ENCODE data around the gene QKI.

The QKI gene

DNA sequence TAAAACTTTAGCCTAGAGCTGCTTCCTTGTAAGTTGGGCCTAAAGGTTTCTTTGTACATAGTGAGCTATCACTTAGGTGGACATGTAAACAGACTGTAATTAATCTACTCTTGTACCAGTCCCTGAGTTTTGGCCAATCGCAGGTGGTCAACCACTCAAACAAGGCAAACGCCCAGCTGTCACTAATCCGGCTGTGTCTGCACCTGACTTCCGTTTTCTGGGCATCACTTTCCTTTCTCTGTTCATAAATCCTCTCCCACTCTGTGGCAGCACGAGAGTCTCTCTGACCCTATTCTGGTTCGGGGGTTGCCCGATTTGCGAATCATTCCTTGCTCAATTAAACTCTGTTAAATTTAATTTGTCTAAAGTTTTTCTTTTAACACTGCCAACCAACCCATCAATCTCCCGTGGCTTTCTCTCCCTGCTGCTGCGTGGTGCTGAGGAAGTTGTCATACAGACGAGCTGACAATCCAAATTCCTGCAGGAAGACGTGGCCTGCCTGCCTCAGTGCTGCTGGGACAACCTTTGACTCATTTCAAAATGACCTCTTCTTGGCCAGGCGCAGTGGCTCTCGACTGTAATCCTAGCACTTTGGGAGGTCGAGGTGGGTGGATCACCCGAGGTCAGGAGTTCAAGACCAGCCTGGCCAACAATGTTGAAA, 206.3 kb downstream of the QKI start:
- no peaks in the 10 kb centered on the region for H3K4me1 ChIP-seq
- TF ChIP-seq CTCF (IDR thresholded peaks at IDR 0.05): no peak
- no peak overlapping the region for H3K27ac ChIP-seq
- H2AFZ ChIP-seq: no peak overlapping the region
- H3K79me2 ChIP-seq: no peaks in the 10 kb centered on the region
- H3K4me3 ChIP-seq (ENCODE audit: low read depth, low read length): no peak overlapping the region
- no peak overlapping the region for H3K9ac ChIP-seq
- no peaks in the 10 kb centered on the region for H3K36me3 ChIP-seq (ENCODE audit: control insufficient read depth, insufficient read depth, low read length)
- H3K4me2 ChIP-seq (ENCODE audit: low read length): no peak overlapping the region
- no peaks in the 10 kb centered on the region for H3K9me3 ChIP-seq (ENCODE audit: control insufficient read depth, low read length)
- no peaks in the 10 kb centered on the region for H3K27me3 ChIP-seq (ENCODE audit: control insufficient read depth, insufficient read depth, low read length)

DNA sequence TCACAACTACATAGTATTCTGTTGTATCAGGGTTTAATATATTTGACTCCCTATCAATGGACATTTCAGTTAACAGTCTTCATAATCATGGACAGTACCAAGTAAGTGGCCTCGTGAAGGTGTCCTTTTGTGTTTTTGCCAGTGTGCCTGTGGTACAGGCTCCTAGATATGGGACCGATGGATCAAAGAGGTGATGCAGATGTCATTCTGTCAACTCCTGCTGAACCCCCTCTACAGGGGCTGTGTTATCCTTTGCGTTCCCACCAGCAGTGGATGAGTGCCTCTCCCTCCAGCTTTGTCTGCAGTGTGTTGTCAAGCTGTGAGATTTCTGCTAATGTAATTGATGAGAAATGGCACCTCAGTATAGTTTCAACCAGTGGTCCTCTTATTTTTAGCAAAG, 210.7 kb downstream of the QKI start:
- Histone ChIP-seq H3K9ac (no peak overlapping the region), H3K27ac (no peak overlapping the region), H3K4me1 (no peaks in the 10 kb centered on the region), H2AFZ (no peak overlapping the region), H3K36me3 (ENCODE audit: control insufficient read depth, insufficient read depth, low read length) (no peaks in the 10 kb centered on the region), H3K79me2 (no peaks in the 10 kb centered on the region), H3K27me3 (ENCODE audit: control insufficient read depth, insufficient read depth, low read length) (no peaks in the 10 kb centered on the region), H3K4me3 (ENCODE audit: low read depth, low read length) (no peak overlapping the region), H3K4me2 (ENCODE audit: low read length) (no peak overlapping the region), H3K9me3 (ENCODE audit: control insufficient read depth, low read length) (no peaks in the 10 kb centered on the region)
- TF ChIP-seq CTCF (IDR thresholded peaks at IDR 0.05): no peak

DNA sequence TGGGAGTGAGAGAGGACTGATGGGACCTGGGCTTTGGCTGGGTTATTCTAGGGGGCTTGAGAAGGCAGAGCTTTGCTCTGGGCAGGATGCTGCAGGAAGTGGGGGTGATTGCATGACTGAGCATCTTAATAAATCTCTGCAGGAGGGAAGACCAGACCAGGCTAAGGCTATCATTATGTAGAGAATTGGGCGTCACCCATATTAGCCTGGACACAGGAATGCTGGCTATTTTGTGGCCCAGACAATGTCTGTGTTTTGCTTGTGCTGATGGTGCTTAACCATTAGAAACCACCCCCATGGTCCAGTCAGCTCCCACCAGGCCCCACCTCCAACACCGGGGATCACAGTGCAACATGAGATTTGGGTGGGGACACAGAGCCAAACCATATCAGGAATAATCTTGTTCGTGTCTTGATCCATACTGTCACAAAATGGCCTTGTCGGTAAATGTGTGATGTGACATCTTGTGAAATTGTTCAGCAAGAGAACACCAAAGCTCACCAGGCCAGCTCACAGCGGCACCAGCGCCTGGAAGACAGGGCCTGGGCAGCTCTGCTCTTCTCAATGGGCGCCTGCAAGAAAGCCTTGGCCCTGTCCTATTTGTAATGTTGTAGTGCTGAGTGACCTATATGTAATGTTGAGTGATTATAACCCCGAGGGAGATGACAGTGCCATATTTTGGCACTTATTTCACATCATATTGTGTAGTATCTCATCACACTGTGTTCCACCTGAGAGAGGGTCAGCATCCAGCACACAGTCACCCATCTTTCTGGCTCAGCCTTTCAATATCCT, 211.8 kb downstream of the QKI start:
- H3K27me3 ChIP-seq (ENCODE audit: control insufficient read depth, insufficient read depth, low read length): no peaks in the 10 kb centered on the region
- no peaks in the 10 kb centered on the region for H3K79me2 ChIP-seq
- H3K4me3 ChIP-seq (ENCODE audit: low read depth, low read length): no peak overlapping the region
- H3K9ac ChIP-seq: no peak overlapping the region
- H3K4me1 ChIP-seq: no peaks in the 10 kb centered on the region
- no peak for TF ChIP-seq CTCF (IDR thresholded peaks at IDR 0.05)
- no peak overlapping the region for H3K4me2 ChIP-seq (ENCODE audit: low read length)
- H3K36me3 ChIP-seq (ENCODE audit: control insufficient read depth, insufficient read depth, low read length): no peaks in the 10 kb centered on the region
- no peak overlapping the region for H3K27ac ChIP-seq
- no peaks in the 10 kb centered on the region for H3K9me3 ChIP-seq (ENCODE audit: control insufficient read depth, low read length)
- H2AFZ ChIP-seq: no peak overlapping the region

GRCh38 chr6:163627274-163628062, 212.9 kb downstream of the QKI start:
- Histone ChIP-seq H3K4me2 (ENCODE audit: low read length) (no peak overlapping the region), H3K79me2 (no peaks in the 10 kb centered on the region), H3K9ac (no peak overlapping the region), H3K4me1 (no peaks in the 10 kb centered on the region), H3K36me3 (ENCODE audit: control insufficient read depth, insufficient read depth, low read length) (no peaks in the 10 kb centered on the region), H3K27me3 (ENCODE audit: control insufficient read depth, insufficient read depth, low read length) (no peaks in the 10 kb centered on the region), H3K4me3 (ENCODE audit: low read depth, low read length) (no peak overlapping the region), H3K9me3 (ENCODE audit: control insufficient read depth, low read length) (no peaks in the 10 kb centered on the region), H3K27ac (no peak overlapping the region), H2AFZ (no peak overlapping the region)
- no peak for TF ChIP-seq CTCF (IDR thresholded peaks at IDR 0.05)

Data from parathyroid adenoma (tissue), 2 donors.